Colonic mucosa (tissue), 4 donors: ENCODE data around the gene RTCB. TPM values are rescaled to one million over a fixed set of nuclear protein-coding genes. Genes with fewer than 3 reads are reported as not detected.
A peak's percentile ranks its signal among the peaks of the same experiment; 100 is the strongest.

ENCODE experiments used
- DNase-seq: peaks from one replicate; pipeline ENCODE4 v3.0.0-alpha.2; 2020
- H3K27ac ChIP-seq: fragments of 200-600 bp; one replicate; pipeline ENCODE4 v1.8.0; 2021
- H3K27me3 ChIP-seq: fragments of 200-600 bp; one replicate; pipeline ENCODE4 v1.8.0; 2021
- H3K36me3 ChIP-seq: fragments of 200-600 bp; one replicate; pipeline ENCODE4 v1.8.0; 2021
- H3K4me1 ChIP-seq: fragments of 200-600 bp; one replicate; pipeline ENCODE4 v1.8.0; 2021; ENCODE audit warnings: mild to moderate bottlenecking
- H3K4me3 ChIP-seq: fragments of 200-600 bp; one replicate; pipeline ENCODE4 v1.8.0; 2021
- H3K9ac ChIP-seq, 2 donors: one replicate each; pipeline ENCODE4 v1.7.0; 2013; ENCODE audit warnings: control low read depth in 2 of 2, low read depth in 2 of 2, low read length in 2 of 2
- H3K9me3 ChIP-seq: fragments of 200-600 bp; one replicate; pipeline ENCODE4 v1.8.0; 2021
- CTCF ChIP-seq: fragments of 200-600 bp; IDR thresholded peaks from one replicate; pipeline ENCODE4 v1.8.0; 2022; ENCODE audit warnings: antibody characterized with exemption, mild to moderate bottlenecking
- intact Hi-C: fragments of 100-400 bp; cut with DNase I; formaldehyde crosslinking; loops from one replicate; pipeline ENCODE4 v1.14.1; 2022
- total RNA-seq, 2 donors: library from RNA; stranded (reverse); fragmentation: NEBNext Ultra II Directional in 1 of 2; extraction: Animal tissue kit (Norgen Biotek cat#: 25700) in 1 of 2; gene quantifications; one replicate each; pipeline ENCODE4 v1.2.1, GENCODE V29; 2021
- donor health status: healthy.
- donor health status: DM: no; HTN: no; CAD: no.
- donor health status: DM: no; HTN: no; CAD: no.

RTCB gene
- total RNA-seq, 2 donors from 2014 or later = 96.6 to 120 TPM

- peak overlapping the region in 1 of 2 donors; percentile 94 for H3K9ac ChIP-seq
- no peak for TF ChIP-seq CTCF
- no peak for DNase-seq
- no peaks in the 10 kb centered on the region for H3K27me3 ChIP-seq
- H3K4me3 ChIP-seq = peak overlapping the region; percentile 85
- intact Hi-C loops = loop anchor here (5.0 kb wide), 1 partner anchor 62 kb away; the partner anchor contains the start of gene FBXO7
- H3K9me3 ChIP-seq = no peaks in the 10 kb centered on the region
- peaks cover 8% of the 10 kb centered on the region for H3K36me3 ChIP-seq
- peaks cover 11% of the 10 kb centered on the region for H3K4me1 ChIP-seq
- peak overlapping the region; percentile 54 for H3K27ac ChIP-seq
Observed at GRCh38 chr22:32410459-32410858, 1.6 kb downstream of the RTCB start.

- Histone ChIP-seq H3K27ac (peak overlapping the region; percentile 54), H3K9me3 (no peaks in the 10 kb centered on the region), H3K36me3 (peaks cover 11% of the 10 kb centered on the region), H3K9ac (peak overlapping the region in 1 of 2 donors; percentile 67), H3K27me3 (no peaks in the 10 kb centered on the region), H3K4me3 (no peak overlapping the region), H3K4me1 (peaks cover 11% of the 10 kb centered on the region)
- intact Hi-C loops = loop anchor here (5.0 kb wide), 1 partner anchor 62 kb away; the partner anchor contains the start of gene FBXO7
- peak; percentile 44 for DNase-seq
- TF ChIP-seq CTCF = no peak
Observed at GRCh38 chr22:32409977-32410376, 2.1 kb downstream of the RTCB start.

GRCh38 chr22:32407936-32408335 is 4.1 kb downstream of the RTCB start:
- intact Hi-C loops = no loop called here
- peaks cover 12% of the 10 kb centered on the region for H3K36me3 ChIP-seq
- no peaks in the 10 kb centered on the region for H3K9me3 ChIP-seq
- peak overlapping the region; percentile 20 for H3K27ac ChIP-seq
- DNase-seq = no peak
- H3K27me3 ChIP-seq = no peaks in the 10 kb centered on the region
- H3K4me3 ChIP-seq = no peak overlapping the region
- TF ChIP-seq CTCF = no peak
- H3K9ac ChIP-seq = no peak overlapping the region
- H3K4me1 ChIP-seq = peaks cover 11% of the 10 kb centered on the region

DNA sequence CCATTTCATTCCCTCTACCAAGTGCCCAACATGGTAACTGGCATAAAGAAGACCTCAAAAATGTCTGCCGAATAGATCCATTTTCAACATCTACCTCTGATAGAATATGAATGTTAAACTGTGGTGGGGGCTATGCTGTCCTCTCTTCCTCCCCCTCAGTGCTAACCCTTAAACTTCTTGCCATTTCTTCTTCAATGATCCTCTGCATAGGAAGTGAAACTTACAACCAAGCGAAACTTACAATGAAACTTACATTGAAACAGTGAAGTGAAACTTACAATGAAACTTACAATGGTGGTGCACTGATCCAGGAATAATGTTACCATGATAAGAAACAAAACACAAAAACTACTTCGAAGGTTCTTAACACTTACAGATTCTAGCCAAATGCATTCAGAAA is 4.7 kb downstream of the RTCB start:
- peak overlapping the region; percentile 20 for H3K27ac ChIP-seq

GRCh38 chr22:32404021-32404420 is 8.0 kb downstream of the RTCB start:
- peaks cover 21% of the 10 kb centered on the region for H3K36me3 ChIP-seq
- intact Hi-C loops = no loop called here

More for the DNA sequence above, 4.7 kb downstream of the RTCB start:
- peaks cover 11% of the 10 kb centered on the region for H3K4me1 ChIP-seq
- TF ChIP-seq CTCF = no peak
- intact Hi-C loops = no loop called here
- no peaks in the 10 kb centered on the region for H3K9me3 ChIP-seq
- no peak overlapping the region for H3K9ac ChIP-seq
- H3K4me3 ChIP-seq = no peak overlapping the region
- no peak for DNase-seq
- peaks cover 12% of the 10 kb centered on the region for H3K36me3 ChIP-seq
- no peaks in the 10 kb centered on the region for H3K27me3 ChIP-seq

More at GRCh38 chr22:32404021-32404420, 8.0 kb downstream of the RTCB start:
- H3K9me3 ChIP-seq = no peaks in the 10 kb centered on the region
- H3K9ac ChIP-seq = no peak overlapping the region
- no peak overlapping the region for H3K4me3 ChIP-seq
- DNase-seq = no peak
- no peaks in the 10 kb centered on the region for H3K4me1 ChIP-seq
- no peak overlapping the region for H3K27ac ChIP-seq
- no peaks in the 10 kb centered on the region for H3K27me3 ChIP-seq
- no peak for TF ChIP-seq CTCF
